ENCODE results near the gene FAM107B. TPM values are rescaled to one million over a fixed set of nuclear protein-coding genes. Genes with fewer than 3 reads are reported as not detected.
A peak's percentile ranks its signal among the peaks of the same experiment; 100 is the strongest.

Gene FAM107B
- total and polyA plus RNA-seq, 2 experiments from 2014 or later: 11.0 to 17.6 TPM

- peaks cover 26% of the 10 kb centered on the region for H3K79me2 ChIP-seq (replicated peaks; ENCODE audit: insufficient read depth)
- no peaks in the 10 kb centered on the region for H3K36me3 ChIP-seq (ENCODE audit: insufficient read depth)
- H3K4me1 ChIP-seq (ENCODE audit: insufficient read depth): peaks cover 8% of the 10 kb centered on the region
- no peak for ATAC-seq
- no peak overlapping the region for H3K4me3 ChIP-seq
- no peak overlapping the region for H3K27ac ChIP-seq (ENCODE audit: low read depth)
- Mint-ChIP-seq H3K27me3 (ENCODE audit: insufficient read depth, low read depth, poor library complexity) (peaks cover 6% of the 10 kb centered on the region), H3K36me3 (ENCODE audit: low read depth) (peaks cover 18% of the 10 kb centered on the region), H3K4me1 (peaks cover 35% of the 10 kb centered on the region), H3K4me3 (no peak overlapping the region), H3K9me3 (peaks cover 12% of the 10 kb centered on the region; the same call in 1 of the 3 replicates), H3K27ac (peak overlapping the region; percentile 4; the same call in 1 of the 2 replicates)
- no peak overlapping the region for H3K4me2 ChIP-seq
- H3F3A ChIP-seq (replicated peaks; ENCODE audit: low read depth): no peaks in the 10 kb centered on the region
- TF ChIP-seq ZNF331 (CRISPR knock-in tag; IDR thresholded peaks at IDR 0.05; ENCODE audit: low read depth): no peak
- TF ChIP-seq POLR2AphosphoS5 (IDR thresholded peaks at IDR 0.05; ENCODE audit: low read depth): no peak
- TF ChIP-seq EZH2phosphoT487 (IDR thresholded peaks at IDR 0.05; ENCODE audit: unreplicated experiment): no peak
- TF ChIP-seq, protein P1, sequence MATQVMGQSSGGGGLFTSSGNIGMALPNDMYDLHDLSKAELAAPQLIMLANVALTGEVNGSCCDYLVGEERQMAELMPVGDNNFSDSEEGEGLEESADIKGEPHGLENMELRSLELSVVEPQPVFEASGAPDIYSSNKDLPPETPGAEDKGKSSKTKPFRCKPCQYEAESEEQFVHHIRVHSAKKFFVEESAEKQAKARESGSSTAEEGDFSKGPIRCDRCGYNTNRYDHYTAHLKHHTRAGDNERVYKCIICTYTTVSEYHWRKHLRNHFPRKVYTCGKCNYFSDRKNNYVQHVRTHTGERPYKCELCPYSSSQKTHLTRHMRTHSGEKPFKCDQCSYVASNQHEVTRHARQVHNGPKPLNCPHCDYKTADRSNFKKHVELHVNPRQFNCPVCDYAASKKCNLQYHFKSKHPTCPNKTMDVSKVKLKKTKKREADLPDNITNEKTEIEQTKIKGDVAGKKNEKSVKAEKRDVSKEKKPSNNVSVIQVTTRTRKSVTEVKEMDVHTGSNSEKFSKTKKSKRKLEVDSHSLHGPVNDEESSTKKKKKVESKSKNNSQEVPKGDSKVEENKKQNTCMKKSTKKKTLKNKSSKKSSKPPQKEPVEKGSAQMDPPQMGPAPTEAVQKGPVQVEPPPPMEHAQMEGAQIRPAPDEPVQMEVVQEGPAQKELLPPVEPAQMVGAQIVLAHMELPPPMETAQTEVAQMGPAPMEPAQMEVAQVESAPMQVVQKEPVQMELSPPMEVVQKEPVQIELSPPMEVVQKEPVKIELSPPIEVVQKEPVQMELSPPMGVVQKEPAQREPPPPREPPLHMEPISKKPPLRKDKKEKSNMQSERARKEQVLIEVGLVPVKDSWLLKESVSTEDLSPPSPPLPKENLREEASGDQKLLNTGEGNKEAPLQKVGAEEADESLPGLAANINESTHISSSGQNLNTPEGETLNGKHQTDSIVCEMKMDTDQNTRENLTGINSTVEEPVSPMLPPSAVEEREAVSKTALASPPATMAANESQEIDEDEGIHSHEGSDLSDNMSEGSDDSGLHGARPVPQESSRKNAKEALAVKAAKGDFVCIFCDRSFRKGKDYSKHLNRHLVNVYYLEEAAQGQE (IDR thresholded peaks at IDR 0.05; ENCODE audit: unreplicated experiment): no peak
- TF ChIP-seq ETS1 (IDR thresholded peaks at IDR 0.05): no peak
- no peaks in the 10 kb centered on the region for H3K9me2 ChIP-seq (ENCODE audit: insufficient read depth)
- no peak overlapping the region for H2AFZ ChIP-seq
- no peak for DNase-seq (ENCODE audit: low spot score)
- H3K27me3 ChIP-seq (ENCODE audit: insufficient read depth): no peaks in the 10 kb centered on the region
- peaks cover 11% of the 10 kb centered on the region for H4K20me1 ChIP-seq (replicated peaks; ENCODE audit: insufficient read depth)
Measured at GRCh38 chr10:14562218-14563075, 212.2 kb downstream of the FAM107B start.

DNA sequence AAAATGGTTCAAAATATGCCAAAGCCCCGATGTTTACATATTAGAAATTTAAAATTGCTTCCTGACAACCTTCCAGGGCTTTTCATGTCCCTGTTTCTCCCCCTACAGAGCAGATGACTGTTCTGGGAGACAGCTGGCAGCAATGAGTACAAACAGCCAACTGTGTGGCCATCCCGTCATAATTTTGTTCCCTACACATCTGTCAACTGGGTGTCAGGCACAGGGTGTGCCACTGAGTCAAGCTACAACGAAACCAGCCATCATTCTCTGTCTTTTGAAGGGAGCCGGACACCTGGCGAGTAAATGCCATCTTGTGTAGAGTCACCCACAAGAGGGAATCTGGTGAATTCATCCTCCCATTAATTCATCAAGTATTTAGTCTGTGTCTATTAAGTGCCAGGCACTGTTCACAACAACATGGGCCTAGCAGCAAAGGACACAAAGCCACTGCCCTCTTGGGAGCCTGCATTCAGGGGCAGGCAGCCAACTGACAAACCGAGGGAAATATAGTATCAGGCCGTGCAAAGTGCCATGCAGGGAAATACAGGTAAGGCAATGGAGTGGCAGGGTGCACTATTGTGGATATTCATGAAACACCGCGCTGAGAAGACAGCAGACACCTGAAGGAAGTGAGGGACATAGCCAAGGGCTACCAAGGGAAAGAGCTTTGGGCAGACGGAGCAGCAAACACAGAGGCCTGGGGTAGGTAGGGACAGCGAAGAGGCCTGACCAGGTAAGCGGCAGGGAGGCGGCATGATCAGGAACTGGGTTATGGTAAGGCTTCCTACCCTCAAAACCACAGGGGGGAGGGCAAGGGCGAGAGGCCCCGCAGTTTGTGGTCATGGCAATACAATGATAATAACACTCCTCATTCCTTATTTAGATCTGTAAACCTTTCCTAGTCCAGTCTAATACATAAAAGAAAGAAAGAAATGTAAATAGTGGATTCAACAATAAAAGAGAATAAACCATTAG lies 213.6 kb downstream of the FAM107B start:
- Histone ChIP-seq H3K27ac (ENCODE audit: low read depth) (peak overlapping the region; percentile 39; the same call in 1 of the 2 replicates), H3K4me3 (no peak overlapping the region), H3K27me3 (ENCODE audit: insufficient read depth) (no peaks in the 10 kb centered on the region), H3F3A (replicated peaks; ENCODE audit: low read depth) (no peaks in the 10 kb centered on the region), H3K4me2 (0 out of 2 replicates have a peak overlapping the region, but pooled peaks have one; percentile 27), H3K9me2 (ENCODE audit: insufficient read depth) (no peaks in the 10 kb centered on the region), H4K20me1 (replicated peaks; ENCODE audit: insufficient read depth) (peaks cover 12% of the 10 kb centered on the region), H2AFZ (no peak overlapping the region), H3K79me2 (replicated peaks; ENCODE audit: insufficient read depth) (peaks cover 29% of the 10 kb centered on the region), H3K36me3 (ENCODE audit: insufficient read depth) (no peaks in the 10 kb centered on the region), H3K4me1 (ENCODE audit: insufficient read depth) (peaks cover 15% of the 10 kb centered on the region)
- H3K27me3 Mint-ChIP-seq (ENCODE audit: insufficient read depth, low read depth, poor library complexity): peaks cover 8% of the 10 kb centered on the region
- DNase-seq (ENCODE audit: low spot score) (no peak), ATAC-seq (no peak; the same call in 2 of the 3 replicates)
- H3K4me1 Mint-ChIP-seq: peaks cover 46% of the 10 kb centered on the region
- peaks cover 6% of the 10 kb centered on the region for H3K36me3 Mint-ChIP-seq (ENCODE audit: low read depth)
- H3K9me3 Mint-ChIP-seq: peaks cover 6% of the 10 kb centered on the region; the same call in 1 of the 3 replicates
- no peak overlapping the region for H3K4me3 Mint-ChIP-seq
- no peak overlapping the region; the same call in none of the 2 replicates for H3K27ac Mint-ChIP-seq
- TF ChIP-seq JUNB (IDR thresholded peaks at IDR 0.05; ENCODE audit: unreplicated experiment) (no peak), ZNF114 (CRISPR knock-in tag; IDR thresholded peaks at IDR 0.05) (no peak), STAT1 (IDR thresholded peaks at IDR 0.05; ENCODE audit: unreplicated experiment) (no peak), NANOG (IDR thresholded peaks at IDR 0.05; ENCODE audit: borderline replicate concordance) (no peak), EZH2phosphoT487 (IDR thresholded peaks at IDR 0.05; ENCODE audit: unreplicated experiment) (no peak), EZH2 (IDR thresholded peaks at IDR 0.05; ENCODE audit: low read depth, unreplicated experiment) (no peak), ZNF331 (CRISPR knock-in tag; IDR thresholded peaks at IDR 0.05; ENCODE audit: low read depth) (no peak)
- TF ChIP-seq, protein P1 (IDR thresholded peaks at IDR 0.05; ENCODE audit: unreplicated experiment): no peak

Data from GM23338 (cell line).